M059J (cell line): ENCODE data around the gene PDZD2. TPM values are rescaled to one million over a fixed set of nuclear protein-coding genes. Genes with fewer than 3 reads are reported as not detected.
"Not testable (repeated sequence)": the region's sequence is repeated elsewhere in the genome, so short reads cannot be mapped to it uniquely, and the experiment has no call there.

Experiments
- DNase-seq: peaks from one replicate; pipeline ENCODE4 v3.0.0-alpha.2; 2012; ENCODE audit warnings: low read depth
- total RNA-seq: library from RNA; depleted of rRNA; stranded (reverse); fragments of >200 nt; shearing (Covaris generic); gene quantifications from 2 replicates; pipeline ENCODE4 v1.2.3, GENCODE V29; 2014

The PDZD2 gene
- total RNA-seq, 1 experiment from 2014 or later, result 7.1 TPM

- peak; percentile 20 for DNase-seq
These were observed 435.5 kb downstream of the PDZD2 start for GRCh38 chr5:32074401-32074800.

- DNase-seq, result peak; percentile 74
These were observed 438.1 kb downstream of the PDZD2 start for GRCh38 chr5:32076699-32077695.

GRCh38 chr5:32078855-32079254, 439.9 kb downstream of the PDZD2 start:
- DNase-seq, result not testable (repeated sequence)

- not testable (repeated sequence) for DNase-seq
These were observed 441.6 kb downstream of the PDZD2 start for GRCh38 chr5:32080565-32080964.

- DNase-seq, result no peak
These were observed 443.8 kb downstream of the PDZD2 start for GRCh38 chr5:32082701-32083100.

- DNase-seq, result no peak
These were observed 445.1 kb downstream of the PDZD2 start for GRCh38 chr5:32083981-32084430.

- no peak for DNase-seq
These were observed 448.5 kb downstream of the PDZD2 start for GRCh38 chr5:32087086-32088082.

GRCh38 chr5:32088214-32088613, 449.3 kb downstream of the PDZD2 start:
- no peak for DNase-seq

GRCh38 chr5:32089146-32090000, 450.4 kb downstream of the PDZD2 start:
- no peak for DNase-seq

- DNase-seq, result no peak
These were observed 451.3 kb downstream of the PDZD2 start for GRCh38 chr5:32090026-32090754.

GRCh38 chr5:32090755-32091128, 451.8 kb downstream of the PDZD2 start:
- no peak for DNase-seq

GRCh38 chr5:32092938-32093812, 454.2 kb downstream of the PDZD2 start:
- DNase-seq, result peak; percentile 82

- DNase-seq, result no peak
These were observed 455.8 kb downstream of the PDZD2 start for GRCh38 chr5:32094691-32095090.

GRCh38 chr5:32095261-32095671, 456.3 kb downstream of the PDZD2 start:
- no peak for DNase-seq

- no peak for DNase-seq
These were observed 458.1 kb downstream of the PDZD2 start for GRCh38 chr5:32096891-32097595.

- no peak for DNase-seq
These were observed 459.4 kb downstream of the PDZD2 start for GRCh38 chr5:32098291-32098690.

GRCh38 chr5:32098890-32099310, 460.0 kb downstream of the PDZD2 start:
- no peak for DNase-seq

GRCh38 chr5:32099486-32100035, 460.6 kb downstream of the PDZD2 start:
- DNase-seq, result no peak
